MCF 10A (cell line): ENCODE data around the gene ERC2. TPM values are rescaled to one million over a fixed set of nuclear protein-coding genes. Genes with fewer than 3 reads are reported as not detected.

Source experiments
- BruUV-seq: library from RNA; stranded (reverse); fragments of 400-500 nt; replicated peaks from 2 replicates; lab custom pipeline; 2021; lab: Mats Ljungman, UMichigan
- CTCF ChIA-PET: fragments of 300-600 bp; sonication (Branson Sonifier 250); formaldehyde crosslinking; extraction: SDS; loops from one replicate; lab custom pipeline; 2021; ENCODE audit warnings: antibody characterized with exemption, inconsistent platforms; lab: Yijun Ruan, JAX
- POLR2A ChIA-PET: fragments of 300-600, 350-650 bp; sonication (Branson Sonifier 250); formaldehyde crosslinking; extraction: SDS; loops from one replicate; lab custom pipeline; 2020; ENCODE audit warnings: antibody characterized with exemption, inconsistent platforms; lab: Yijun Ruan, JAX
- DNase-seq: peaks from one replicate; pipeline ENCODE4 v3.0.0-alpha.2; 2018; ENCODE audit not compliant: unreplicated experiment
- H3K27ac Mint-ChIP-seq: one replicate; pipeline ENCODE4 v1.8.0; 2022; ENCODE audit warnings: mild to moderate bottlenecking, low read depth, mixed read lengths; ENCODE audit not compliant: unreplicated experiment
- H3K27me3 Mint-ChIP-seq: one replicate; pipeline ENCODE4 v1.8.0; 2022; ENCODE audit warnings: mixed read lengths; ENCODE audit not compliant: insufficient read depth, unreplicated experiment
- H3K36me3 Mint-ChIP-seq: one replicate; pipeline ENCODE4 v1.8.0; 2022; ENCODE audit warnings: mild to moderate bottlenecking, moderate library complexity, mixed read lengths; ENCODE audit not compliant: insufficient read depth, unreplicated experiment
- H3K4me1 Mint-ChIP-seq: one replicate; pipeline ENCODE4 v1.8.0; 2022; ENCODE audit warnings: mixed read lengths; ENCODE audit not compliant: insufficient read depth, unreplicated experiment
- H3K4me3 Mint-ChIP-seq: one replicate; pipeline ENCODE4 v1.8.0; 2022; ENCODE audit warnings: mild to moderate bottlenecking, moderate library complexity, mixed read lengths; ENCODE audit not compliant: unreplicated experiment
- H3K9me3 Mint-ChIP-seq: one replicate; pipeline ENCODE4 v1.8.0; 2022; ENCODE audit warnings: mixed read lengths; ENCODE audit not compliant: unreplicated experiment
- CTCF ChIP-seq: fragments of 200-600 bp; IDR thresholded peaks from one replicate; pipeline ENCODE4 v1.8.0; 2022; ENCODE audit warnings: antibody characterized with exemption, mild to moderate bottlenecking; ENCODE audit not compliant: unreplicated experiment
- intact Hi-C: fragments of 100-400 bp; cut with micrococcal nuclease; formaldehyde crosslinking; loops from 2 replicates; pipeline ENCODE4 v1.14.1; 2022
- total RNA-seq: library from RNA; stranded (reverse); gene quantifications from 2 replicates; pipeline ENCODE4 v1.2.3, GENCODE V29; 2022

The ERC2 gene
- total RNA-seq, 1 experiment from 2014 or later: 0.42 TPM

GRCh38 chr3:56467801-56468183 lies 475 bp downstream of the ERC2 start:
- no peak for DNase-seq
- H3K27ac Mint-ChIP-seq: no peak overlapping the region
- H3K27me3 Mint-ChIP-seq: peaks cover 65% of the 10 kb centered on the region
- no peaks in the 10 kb centered on the region for H3K9me3 Mint-ChIP-seq
- no TSS peak for BruUV-seq
- H3K4me3 Mint-ChIP-seq: peak overlapping the region; percentile 76
- H3K36me3 Mint-ChIP-seq: no peaks in the 10 kb centered on the region
- ChIA-PET POLR2A (interaction anchor here (0.9 kb wide), 1 partner anchor 9 kb away, joined by 4 read pairs; no protein-coding TSS in a partner anchor), CTCF (interaction anchor here (0.7 kb wide), 1 partner anchor 17 kb away, joined by 3 read pairs; no protein-coding TSS in a partner anchor)
- H3K4me1 Mint-ChIP-seq: no peaks in the 10 kb centered on the region
- intact Hi-C loops: no loop called here
- TF ChIP-seq CTCF: no peak

- Mint-ChIP-seq H3K27ac (no peak overlapping the region), H3K36me3 (no peaks in the 10 kb centered on the region), H3K27me3 (peaks cover 60% of the 10 kb centered on the region), H3K4me1 (no peaks in the 10 kb centered on the region), H3K9me3 (no peaks in the 10 kb centered on the region), H3K4me3 (peak overlapping the region; percentile 76)
- CTCF ChIA-PET: interaction anchor here (0.7 to 1.0 kb wide), 2 partner anchors 21 to 87 kb away, joined by 3 read pairs; no protein-coding TSS in a partner anchor
- POLR2A ChIA-PET: interaction anchor here (0.9 kb wide), 1 partner anchor 10 kb away, joined by 4 read pairs; no protein-coding TSS in a partner anchor
- no TSS peak for BruUV-seq
- peak; percentile 95 for DNase-seq
- intact Hi-C loops: no loop called here
- TF ChIP-seq CTCF: no peak
Observed at GRCh38 chr3:56467108-56467507, 1.2 kb downstream of the ERC2 start.

- no peaks in the 10 kb centered on the region for H3K4me1 Mint-ChIP-seq
- H3K27ac Mint-ChIP-seq: no peak overlapping the region
- H3K36me3 Mint-ChIP-seq: no peaks in the 10 kb centered on the region
- no peak for DNase-seq
- TF ChIP-seq CTCF: no peak
- H3K9me3 Mint-ChIP-seq: no peaks in the 10 kb centered on the region
- H3K27me3 Mint-ChIP-seq: peaks cover 70% of the 10 kb centered on the region
- intact Hi-C loops: no loop called here
- no TSS peak for BruUV-seq
- ChIA-PET CTCF (interaction anchor here (1.0 to 1.1 kb wide), 2 partner anchors 13 to 14 kb away, joined by 3 read pairs; no protein-coding TSS in a partner anchor), POLR2A (no interaction called here)
- H3K4me3 Mint-ChIP-seq: no peak overlapping the region
Observed at GRCh38 chr3:56459719-56460118, 8.5 kb downstream of the ERC2 start.

GRCh38 chr3:56459104-56459496 lies 9.2 kb downstream of the ERC2 start:
- H3K4me1 Mint-ChIP-seq: no peaks in the 10 kb centered on the region
- no peak for TF ChIP-seq CTCF

More at GRCh38 chr3:56459104-56459496, 9.2 kb downstream of the ERC2 start:
- intact Hi-C loops: no loop called here
- ChIA-PET POLR2A (interaction anchor here (0.6 kb wide), 1 partner anchor 159 kb away, joined by 4 read pairs; no protein-coding TSS in a partner anchor), CTCF (interaction anchor here (1.1 kb wide), 1 partner anchor 14 kb away, joined by 3 read pairs; no protein-coding TSS in a partner anchor)
- H3K9me3 Mint-ChIP-seq: no peaks in the 10 kb centered on the region
- DNase-seq: no peak
- BruUV-seq: no TSS peak
- H3K36me3 Mint-ChIP-seq: no peaks in the 10 kb centered on the region
- no peak overlapping the region for H3K4me3 Mint-ChIP-seq
- H3K27me3 Mint-ChIP-seq: peaks cover 68% of the 10 kb centered on the region
- no peak overlapping the region for H3K27ac Mint-ChIP-seq
